GM06990 (cell line): ENCODE results near the gene SLIT1.

Experiments
- DNase-seq: peaks from one replicate; pipeline ENCODE4 v3.0.0-alpha.2; 2011; ENCODE audit not compliant: insufficient read length; ENCODE audit errors: extremely low read depth
- H3K27me3 ChIP-seq: replicated peaks from 2 replicates; pipeline ENCODE4 v1.6.0; 2011; ENCODE audit warnings: low read length; ENCODE audit not compliant: control insufficient read depth, insufficient read depth
- H3K36me3 ChIP-seq: 2 replicates; pipeline ENCODE4 v1.5.1; 2011; ENCODE audit warnings: low read length; ENCODE audit not compliant: control insufficient read depth, insufficient read depth
- H3K4me3 ChIP-seq: replicated peaks from 2 replicates; pipeline ENCODE4 v1.5.1; 2011; ENCODE audit warnings: low read depth, mild to moderate bottlenecking, control low read depth, low read length
- CTCF ChIP-seq: IDR thresholded peaks from 2 replicates; pipeline ENCODE4 v1.5.1; 2011; ENCODE audit warnings: low read length, control low read depth, mild to moderate bottlenecking, inconsistent platforms; ENCODE audit not compliant: insufficient read depth, poor library complexity, severe bottlenecking

Gene SLIT1

GRCh38 chr10:97024168-97025073, 161.3 kb downstream of the SLIT1 start:
- Histone ChIP-seq H3K27me3 (no peaks in the 10 kb centered on the region; the same call in 1 of the 2 replicates), H3K4me3 (no peak overlapping the region)

GRCh38 chr10:97023401-97024167, 162.2 kb downstream of the SLIT1 start:
- no peaks in the 10 kb centered on the region; the same call in 1 of the 2 replicates for H3K27me3 ChIP-seq
- no peaks in the 10 kb centered on the region for H3K36me3 ChIP-seq
- TF ChIP-seq CTCF = no peak
- no peak for DNase-seq
- no peak overlapping the region for H3K4me3 ChIP-seq

More at GRCh38 chr10:97024168-97025073, 161.3 kb downstream of the SLIT1 start:
- no peak for TF ChIP-seq CTCF
- no peaks in the 10 kb centered on the region for H3K36me3 ChIP-seq
- peak; percentile 37 for DNase-seq

GRCh38 chr10:97022616-97023015, 163.1 kb downstream of the SLIT1 start:
- no peak for DNase-seq
- no peak for TF ChIP-seq CTCF
- Histone ChIP-seq H3K36me3 (no peaks in the 10 kb centered on the region), H3K4me3 (no peak overlapping the region), H3K27me3 (no peaks in the 10 kb centered on the region)

- no peaks in the 10 kb centered on the region for H3K27me3 ChIP-seq
- no peaks in the 10 kb centered on the region for H3K36me3 ChIP-seq
- H3K4me3 ChIP-seq = no peak overlapping the region
- DNase-seq = no peak
- no peak for TF ChIP-seq CTCF
Measured at GRCh38 chr10:97020452-97021400, 165.0 kb downstream of the SLIT1 start.

GRCh38 chr10:97019213-97019844, 166.4 kb downstream of the SLIT1 start:
- no peaks in the 10 kb centered on the region for H3K27me3 ChIP-seq
- H3K4me3 ChIP-seq = no peak overlapping the region
- TF ChIP-seq CTCF = no peak
- H3K36me3 ChIP-seq = no peaks in the 10 kb centered on the region
- no peak for DNase-seq
